Measurements from ENCODE around the gene MTRF1L.

- TF ChIP-seq, protein P1, sequence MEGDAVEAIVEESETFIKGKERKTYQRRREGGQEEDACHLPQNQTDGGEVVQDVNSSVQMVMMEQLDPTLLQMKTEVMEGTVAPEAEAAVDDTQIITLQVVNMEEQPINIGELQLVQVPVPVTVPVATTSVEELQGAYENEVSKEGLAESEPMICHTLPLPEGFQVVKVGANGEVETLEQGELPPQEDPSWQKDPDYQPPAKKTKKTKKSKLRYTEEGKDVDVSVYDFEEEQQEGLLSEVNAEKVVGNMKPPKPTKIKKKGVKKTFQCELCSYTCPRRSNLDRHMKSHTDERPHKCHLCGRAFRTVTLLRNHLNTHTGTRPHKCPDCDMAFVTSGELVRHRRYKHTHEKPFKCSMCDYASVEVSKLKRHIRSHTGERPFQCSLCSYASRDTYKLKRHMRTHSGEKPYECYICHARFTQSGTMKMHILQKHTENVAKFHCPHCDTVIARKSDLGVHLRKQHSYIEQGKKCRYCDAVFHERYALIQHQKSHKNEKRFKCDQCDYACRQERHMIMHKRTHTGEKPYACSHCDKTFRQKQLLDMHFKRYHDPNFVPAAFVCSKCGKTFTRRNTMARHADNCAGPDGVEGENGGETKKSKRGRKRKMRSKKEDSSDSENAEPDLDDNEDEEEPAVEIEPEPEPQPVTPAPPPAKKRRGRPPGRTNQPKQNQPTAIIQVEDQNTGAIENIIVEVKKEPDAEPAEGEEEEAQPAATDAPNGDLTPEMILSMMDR (IDR thresholded peaks at IDR 0.05) = peak; percentile 66 to 77 (median 70)
- TF ChIP-seq POLR2A (IDR thresholded peaks at IDR 0.05) = no peak
- TF ChIP-seq EP300 (IDR thresholded peaks at IDR 0.05) = no peak
Measured at GRCh38 chr6:153023977-153024708, 21.6 kb upstream of the MTRF1L start.
